Right lobe of liver (tissue), 4 donors: ENCODE measurements around the gene TREML1.

Experiments
- POLR2A ChIP-seq: fragments of 450-650 bp; IDR thresholded peaks from one replicate; pipeline ENCODE4 v1.6.1; 2017; ENCODE audit warnings: antibody characterized with exemption, mild to moderate bottlenecking
- TF ChIP-seq, protein P1 (sequence below), 4 donors: fragments of 200-600 bp in 3 of 4; fragments of 450-650 bp in 1 of 4; IDR thresholded peaks; one replicate each; pipeline versions ENCODE4 v1.5.1 to v1.8.0; 2016 to 2022; ENCODE audit warnings: antibody characterized with exemption in 4 of 4, mild to moderate bottlenecking in 2 of 4
- donor health status: DM: no; HTN: no; CAD: no.
- donor health status: DM: no; HTN: no; CAD: no.
- donor health status: DM: no; HTN: yes; CAD: no.

DNA sequence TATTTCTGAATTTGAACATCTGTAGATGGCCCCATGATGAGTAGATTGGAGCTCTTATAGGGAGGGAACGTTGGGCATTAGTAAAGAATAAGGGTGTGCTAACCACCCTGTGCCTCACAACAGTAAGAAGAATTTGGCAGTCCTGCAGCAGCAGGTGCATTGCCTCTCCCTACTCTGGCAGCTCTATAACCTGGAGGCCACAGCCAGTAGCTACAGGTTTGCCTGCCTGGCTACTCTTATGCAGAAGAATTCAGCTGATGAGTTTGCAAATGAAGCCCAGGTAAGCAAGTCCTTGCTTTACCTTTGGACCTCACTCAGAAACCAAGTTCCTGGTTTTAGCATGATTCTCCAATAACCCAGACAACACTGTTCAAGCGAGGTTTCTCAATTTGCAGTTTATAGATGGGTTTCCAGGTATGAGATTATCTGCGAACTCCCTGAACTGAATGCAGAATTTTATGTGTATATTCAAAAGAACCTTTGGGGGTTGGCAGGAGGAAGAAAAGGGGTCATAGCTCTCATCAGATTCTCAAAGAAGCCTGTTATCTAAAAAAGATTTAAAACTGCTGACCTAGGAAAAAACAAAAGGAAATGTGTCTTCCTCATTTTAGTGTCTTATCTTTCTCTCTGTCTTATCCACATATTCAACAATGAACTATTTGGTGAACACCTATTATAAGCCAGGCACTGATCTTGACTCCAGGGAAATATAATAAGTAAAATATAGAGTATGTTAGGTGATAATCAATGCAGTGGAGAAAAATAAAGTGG is 18.9 kb downstream of the TREML1 start:
- TF ChIP-seq POLR2A: no peak
- TF ChIP-seq, protein P1, sequence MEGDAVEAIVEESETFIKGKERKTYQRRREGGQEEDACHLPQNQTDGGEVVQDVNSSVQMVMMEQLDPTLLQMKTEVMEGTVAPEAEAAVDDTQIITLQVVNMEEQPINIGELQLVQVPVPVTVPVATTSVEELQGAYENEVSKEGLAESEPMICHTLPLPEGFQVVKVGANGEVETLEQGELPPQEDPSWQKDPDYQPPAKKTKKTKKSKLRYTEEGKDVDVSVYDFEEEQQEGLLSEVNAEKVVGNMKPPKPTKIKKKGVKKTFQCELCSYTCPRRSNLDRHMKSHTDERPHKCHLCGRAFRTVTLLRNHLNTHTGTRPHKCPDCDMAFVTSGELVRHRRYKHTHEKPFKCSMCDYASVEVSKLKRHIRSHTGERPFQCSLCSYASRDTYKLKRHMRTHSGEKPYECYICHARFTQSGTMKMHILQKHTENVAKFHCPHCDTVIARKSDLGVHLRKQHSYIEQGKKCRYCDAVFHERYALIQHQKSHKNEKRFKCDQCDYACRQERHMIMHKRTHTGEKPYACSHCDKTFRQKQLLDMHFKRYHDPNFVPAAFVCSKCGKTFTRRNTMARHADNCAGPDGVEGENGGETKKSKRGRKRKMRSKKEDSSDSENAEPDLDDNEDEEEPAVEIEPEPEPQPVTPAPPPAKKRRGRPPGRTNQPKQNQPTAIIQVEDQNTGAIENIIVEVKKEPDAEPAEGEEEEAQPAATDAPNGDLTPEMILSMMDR (IDR thresholded peaks at IDR 0.05): no peak
